GM13976 (cell line): ENCODE measurements around the gene LHFPL3.

Experiments used
- DNase-seq: peaks from one replicate; pipeline ENCODE4 v3.0.0; 2012; ENCODE audit warnings: low spot score
- in situ Hi-C: fragments of 300-500 bp; cut with MboI; formaldehyde crosslinking; loops from one replicate; pipeline ENCODE4 v1.12.0; 2022; ENCODE audit warnings: low sequenced_read_pairs, mixed read lengths, inconsistent platforms; ENCODE audit not compliant: unreplicated experiment
- TF ChIP-seq, protein P1 (sequence below): IDR thresholded peaks from 2 replicates; pipeline ENCODE4 v1.5.1; 2012; ENCODE audit warnings: borderline replicate concordance, mild to moderate bottlenecking; ENCODE audit not compliant: insufficient read depth; ENCODE audit errors: extremely low read depth, missing control alignments, control extremely low read depth

The LHFPL3 gene

GRCh38 chr7:104299323-104299722 lies 29.1 kb upstream of the LHFPL3 start:
- DNase-seq = no peak
- in situ Hi-C loops = no loop called here
- TF ChIP-seq, protein P1, sequence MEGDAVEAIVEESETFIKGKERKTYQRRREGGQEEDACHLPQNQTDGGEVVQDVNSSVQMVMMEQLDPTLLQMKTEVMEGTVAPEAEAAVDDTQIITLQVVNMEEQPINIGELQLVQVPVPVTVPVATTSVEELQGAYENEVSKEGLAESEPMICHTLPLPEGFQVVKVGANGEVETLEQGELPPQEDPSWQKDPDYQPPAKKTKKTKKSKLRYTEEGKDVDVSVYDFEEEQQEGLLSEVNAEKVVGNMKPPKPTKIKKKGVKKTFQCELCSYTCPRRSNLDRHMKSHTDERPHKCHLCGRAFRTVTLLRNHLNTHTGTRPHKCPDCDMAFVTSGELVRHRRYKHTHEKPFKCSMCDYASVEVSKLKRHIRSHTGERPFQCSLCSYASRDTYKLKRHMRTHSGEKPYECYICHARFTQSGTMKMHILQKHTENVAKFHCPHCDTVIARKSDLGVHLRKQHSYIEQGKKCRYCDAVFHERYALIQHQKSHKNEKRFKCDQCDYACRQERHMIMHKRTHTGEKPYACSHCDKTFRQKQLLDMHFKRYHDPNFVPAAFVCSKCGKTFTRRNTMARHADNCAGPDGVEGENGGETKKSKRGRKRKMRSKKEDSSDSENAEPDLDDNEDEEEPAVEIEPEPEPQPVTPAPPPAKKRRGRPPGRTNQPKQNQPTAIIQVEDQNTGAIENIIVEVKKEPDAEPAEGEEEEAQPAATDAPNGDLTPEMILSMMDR = no peak

DNA sequence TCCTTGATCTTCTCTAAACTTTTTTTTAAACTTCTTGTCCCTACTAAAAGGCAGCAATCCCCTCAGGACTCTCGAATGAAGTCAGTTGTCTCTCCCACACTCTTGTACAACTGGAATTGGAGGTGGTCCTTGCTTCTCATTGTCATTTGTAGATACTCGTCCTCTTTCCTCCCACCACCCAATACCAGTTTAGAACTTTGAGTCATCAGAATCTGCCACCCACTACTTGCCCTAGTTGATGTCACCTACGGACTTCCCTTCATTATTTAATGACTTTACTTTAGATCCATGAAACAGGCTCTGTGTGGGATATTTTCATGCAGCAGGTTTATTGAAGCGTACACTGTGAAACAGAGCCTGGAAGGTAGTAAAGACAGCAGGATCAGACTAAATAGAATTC lies 28.6 kb upstream of the LHFPL3 start:
- TF ChIP-seq, protein P1 = no peak
- no peak for DNase-seq
- in situ Hi-C loops = no loop called here

DNA sequence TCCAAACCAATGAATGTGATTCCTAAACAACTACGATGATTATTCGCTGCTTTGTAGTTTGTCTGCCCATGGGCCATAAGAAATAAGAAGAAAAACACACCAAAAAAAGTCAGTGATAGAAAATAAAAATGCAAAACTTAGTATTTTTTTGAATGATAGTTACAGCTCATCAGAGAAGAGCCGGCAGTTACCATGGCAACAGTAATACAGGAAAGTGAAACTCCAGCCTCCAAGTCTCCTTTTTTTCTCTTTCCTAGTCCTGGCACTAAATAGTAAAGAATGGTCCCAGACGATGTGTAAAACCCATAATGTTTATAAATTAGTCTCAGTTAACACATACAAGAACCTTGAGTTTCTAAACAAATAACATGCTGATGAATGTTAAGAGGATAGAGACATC lies 21.6 kb upstream of the LHFPL3 start:
- no peak for DNase-seq
- in situ Hi-C loops = no loop called here
- TF ChIP-seq, protein P1 = no peak

DNA sequence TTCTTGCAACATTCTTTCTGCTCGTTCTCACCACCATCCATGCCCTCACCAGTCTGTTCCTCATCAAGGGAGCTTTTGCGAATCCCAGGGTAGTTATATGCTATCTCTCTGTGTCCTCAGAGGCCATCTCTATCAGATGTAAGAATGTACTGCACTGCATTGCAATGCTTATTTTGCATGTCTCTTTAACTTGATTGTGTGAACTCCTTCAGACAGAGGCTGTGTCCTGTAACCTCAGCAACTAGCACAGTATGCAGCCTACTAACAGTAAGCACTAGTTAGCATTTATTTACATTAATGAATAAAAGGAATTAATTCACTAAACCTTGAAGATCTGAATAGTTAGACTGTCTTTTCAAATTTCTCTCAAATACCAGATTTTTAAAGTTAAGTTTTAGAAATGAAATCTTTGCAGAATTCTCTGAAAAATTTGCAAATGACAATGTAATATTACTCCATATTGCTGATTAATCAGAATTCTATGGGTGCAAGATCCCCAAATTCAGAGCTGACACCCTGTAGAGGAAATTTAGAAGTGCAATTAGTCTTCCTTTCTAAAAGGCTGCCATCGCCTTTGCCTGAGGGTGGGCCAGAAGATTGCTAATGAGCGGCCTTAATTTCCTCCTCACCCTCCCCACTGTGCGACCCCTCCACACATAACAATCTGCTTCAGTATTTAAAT lies 10.3 kb upstream of the LHFPL3 start:
- TF ChIP-seq, protein P1 = no peak
- in situ Hi-C loops = no loop called here

GRCh38 chr7:104327534-104327933 lies 869 bp upstream of the LHFPL3 start:
- in situ Hi-C loops = no loop called here
- DNase-seq = no peak
- TF ChIP-seq, protein P1 = no peak

More for the DNA sequence above, 10.3 kb upstream of the LHFPL3 start:
- no peak for DNase-seq

DNA sequence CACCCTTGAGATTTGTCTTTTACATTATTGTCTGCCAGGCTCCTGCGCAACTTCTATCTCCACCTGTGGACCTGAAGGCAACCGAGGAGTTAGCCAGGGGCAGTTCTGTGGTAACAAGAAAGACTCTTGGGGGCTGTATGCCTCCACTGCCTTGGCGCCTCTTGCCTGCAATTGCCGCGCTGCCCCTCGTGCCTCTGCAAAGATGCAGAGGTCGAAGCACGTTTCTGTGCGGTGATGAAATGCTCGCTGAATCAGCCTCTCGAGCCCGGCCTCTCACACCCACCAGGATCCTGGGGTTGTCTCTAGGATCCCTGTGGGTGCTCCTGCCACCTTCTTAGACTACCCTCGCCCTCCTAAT lies 486 bp upstream of the LHFPL3 start:
- no peak for DNase-seq
- in situ Hi-C loops = no loop called here
- TF ChIP-seq, protein P1 = no peak

DNA sequence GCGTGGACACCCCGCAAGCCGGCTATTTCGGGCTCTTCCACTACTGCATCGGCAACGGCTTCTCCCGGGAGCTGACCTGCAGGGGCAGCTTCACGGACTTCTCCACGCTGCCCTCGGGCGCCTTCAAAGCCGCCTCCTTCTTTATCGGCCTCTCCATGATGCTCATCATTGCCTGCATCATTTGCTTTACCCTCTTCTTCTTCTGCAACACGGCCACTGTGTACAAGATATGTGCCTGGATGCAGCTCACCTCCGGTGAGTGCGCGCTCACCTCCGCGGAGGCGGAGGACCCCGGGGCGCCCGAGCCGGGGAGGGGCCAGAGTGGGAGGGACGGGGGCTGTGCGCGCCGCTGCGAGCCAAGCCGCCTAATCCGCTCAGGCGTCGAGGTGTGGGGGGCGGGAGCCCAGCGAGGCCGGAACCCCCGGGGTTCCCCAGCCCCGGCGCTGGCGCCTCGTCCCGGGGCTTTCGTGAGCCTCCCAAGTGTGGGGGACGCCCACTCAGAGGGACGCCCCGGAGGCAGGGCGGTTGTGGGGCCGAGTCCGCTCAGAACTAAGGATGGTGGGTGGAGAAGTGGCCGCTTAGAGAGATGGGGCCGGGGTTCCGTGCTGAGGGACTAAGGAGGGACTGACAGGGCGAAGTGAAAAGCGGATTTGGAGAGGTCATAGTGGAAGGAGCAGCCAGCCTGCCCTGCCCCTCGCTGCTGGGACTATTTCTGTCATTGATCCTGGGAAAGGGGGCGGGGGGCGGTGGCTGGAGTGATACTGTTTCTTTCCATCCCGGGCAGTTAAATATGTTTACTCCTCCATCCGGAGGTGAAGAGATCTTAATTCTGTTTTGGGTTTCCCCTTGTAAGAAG lies 795 bp downstream of the LHFPL3 start:
- in situ Hi-C loops = no loop called here
- TF ChIP-seq, protein P1 = no peak
- peak; percentile 28 for DNase-seq
